Uterus (tissue), 4 donors: Measurements from ENCODE around the gene RHBDL2. TPM values are rescaled to one million over a fixed set of nuclear protein-coding genes. Genes with fewer than 3 reads are reported as not detected.

ENCODE experiments used
- DNase-seq, 2 donors: peaks; one replicate each; pipeline ENCODE4 v3.0.0-alpha.2; 2019 to 2020
- H3K27ac ChIP-seq, 2 donors: fragments of 200-600 bp; sonication (generic); 1 replicate in 1 of 2; 2 replicates in 1 of 2; pipeline ENCODE4 v1.5.1; 2016 to 2018
- H3K27me3 ChIP-seq, 2 donors: fragments of 200-600 bp; sonication (generic); one replicate each; pipeline ENCODE4 v1.5.1; 2018 to 2019; ENCODE audit warnings: control low read depth in 1 of 2
- H3K36me3 ChIP-seq, 2 donors: fragments of 200-600 bp; sonication (generic); one replicate each; pipeline ENCODE4 v1.5.1; 2019; ENCODE audit warnings: control low read depth in 1 of 2
- H3K4me1 ChIP-seq, 2 donors: fragments of 200-600 bp; sonication (generic); one replicate each; pipeline ENCODE4 v1.5.1; 2018 to 2019; ENCODE audit warnings: control low read depth in 1 of 2
- H3K4me3 ChIP-seq, 2 donors: fragments of 200-600 bp; sonication (generic); 1 replicate in 1 of 2; 2 replicates in 1 of 2; pipeline ENCODE4 v1.5.1; 2018 to 2019; ENCODE audit warnings: mild to moderate bottlenecking in 1 of 2
- H3K9me3 ChIP-seq, 2 donors: fragments of 200-600 bp; sonication (generic); one replicate each; pipeline ENCODE4 v1.5.1; 2019; ENCODE audit warnings: control low read depth in 1 of 2
- CTCF ChIP-seq, 4 experiments: fragments of 200-600 bp in 2 of 4; fragments of 450-650 bp in 2 of 4; sonication (generic) in 2 of 4; IDR thresholded peaks; one replicate each; pipeline ENCODE4 v1.5.1; 2016 to 2019; ENCODE audit warnings: antibody characterized with exemption in 4 of 4, mild to moderate bottlenecking in 2 of 4, moderate library complexity in 1 of 4
- POLR2A ChIP-seq, 2 donors: fragments of 450-650 bp; IDR thresholded peaks; one replicate each; pipeline ENCODE4 v1.6.1; 2016; ENCODE audit warnings: antibody characterized with exemption in 2 of 2, mild to moderate bottlenecking in 1 of 2, moderate library complexity in 1 of 2
- intact Hi-C: fragments of 100-400 bp; cut with DNase I; formaldehyde crosslinking; loops from one replicate; pipeline ENCODE4 v1.15.1; 2023; ENCODE audit warnings: low total_unique reads
- total RNA-seq, 4 donors: library from RNA; depleted of rRNA in 3 of 4; stranded (reverse); fragments of >200 nt in 3 of 4; gene quantifications; one replicate each; pipeline versions ENCODE4 v1.1.0 to v1.2.4, GENCODE V29; 2014 to 2023
- donor health status: DM: yes; HTN: yes; CAD: no.

The RHBDL2 gene
- total RNA-seq, 4 donors from 2014 or later, result 1.2 TPM; not detected in 3

- Histone ChIP-seq H3K36me3 (no peaks in the 10 kb centered on the region), H3K27ac (no peak overlapping the region), H3K4me1 (no peaks in the 10 kb centered on the region), H3K4me3 (no peak overlapping the region), H3K27me3 (no peaks in the 10 kb centered on the region), H3K9me3 (no peaks in the 10 kb centered on the region)
- intact Hi-C loops, result no loop called here
- DNase-seq, result no peak
- TF ChIP-seq POLR2A (IDR thresholded peaks at IDR 0.05) (no peak), CTCF (IDR thresholded peaks at IDR 0.05) (no peak)
Observed at GRCh38 chr1:38958967-38959366, 17.3 kb upstream of the RHBDL2 start.

GRCh38 chr1:38953433-38953860 is 11.8 kb upstream of the RHBDL2 start:
- intact Hi-C loops, result no loop called here
- no peak for TF ChIP-seq POLR2A (IDR thresholded peaks at IDR 0.05)
- no peak for TF ChIP-seq CTCF (IDR thresholded peaks at IDR 0.05)

GRCh38 chr1:38950553-38950952 is 8.9 kb upstream of the RHBDL2 start:
- no peaks in the 10 kb centered on the region for H3K36me3 ChIP-seq
- no peak for DNase-seq
- no peak for TF ChIP-seq POLR2A (IDR thresholded peaks at IDR 0.05)
- no peak overlapping the region for H3K27ac ChIP-seq
- no peaks in the 10 kb centered on the region for H3K9me3 ChIP-seq
- H3K4me3 ChIP-seq, result no peak overlapping the region
- no peaks in the 10 kb centered on the region for H3K27me3 ChIP-seq
- intact Hi-C loops, result no loop called here
- H3K4me1 ChIP-seq, result no peaks in the 10 kb centered on the region

More at GRCh38 chr1:38953433-38953860, 11.8 kb upstream of the RHBDL2 start:
- Histone ChIP-seq H3K27me3 (no peaks in the 10 kb centered on the region), H3K36me3 (no peaks in the 10 kb centered on the region), H3K4me3 (no peak overlapping the region), H3K9me3 (no peaks in the 10 kb centered on the region), H3K4me1 (no peaks in the 10 kb centered on the region), H3K27ac (no peak overlapping the region)
- no peak for DNase-seq

GRCh38 chr1:38944547-38944946 is 2.9 kb upstream of the RHBDL2 start:
- H3K4me1 ChIP-seq, result no peaks in the 10 kb centered on the region
- no peak overlapping the region for H3K27ac ChIP-seq
- H3K27me3 ChIP-seq, result no peaks in the 10 kb centered on the region
- DNase-seq, result no peak
- H3K4me3 ChIP-seq, result no peak overlapping the region
- TF ChIP-seq POLR2A (IDR thresholded peaks at IDR 0.05) (no peak), CTCF (IDR thresholded peaks at IDR 0.05) (no peak)
- H3K36me3 ChIP-seq, result no peaks in the 10 kb centered on the region
- no peaks in the 10 kb centered on the region for H3K9me3 ChIP-seq
- intact Hi-C loops, result no loop called here

GRCh38 chr1:38942664-38943428 is 1.2 kb upstream of the RHBDL2 start:
- Histone ChIP-seq H3K4me3 (no peak overlapping the region), H3K36me3 (no peaks in the 10 kb centered on the region), H3K4me1 (no peaks in the 10 kb centered on the region), H3K27ac (no peak overlapping the region), H3K9me3 (no peaks in the 10 kb centered on the region), H3K27me3 (no peaks in the 10 kb centered on the region)
- no peak for DNase-seq
- intact Hi-C loops, result no loop called here
- no peak for TF ChIP-seq CTCF (IDR thresholded peaks at IDR 0.05)
- no peak for TF ChIP-seq POLR2A (IDR thresholded peaks at IDR 0.05)
